B cell (primary cell): ENCODE results near the gene DENND1A. TPM values are rescaled to one million over a fixed set of nuclear protein-coding genes. Genes with fewer than 3 reads are reported as not detected.

Experiments
- ATAC-seq: fragments of 200-7000 bp; cut with Tn5 transposase; one replicate; pipeline ENCODE4 v1.10.0; 2021; ENCODE audit warnings: low read depth, mild to moderate bottlenecking, moderate number of reproducible peaks, moderate library complexity
- CTCF ChIA-PET: fragments of 350-600 bp; sonication (Branson Sonifier 250); formaldehyde crosslinking; loops from one replicate; lab custom pipeline; 2021; ENCODE audit warnings: antibody characterized with exemption, inconsistent platforms; lab: Charles Lee
- POLR2A ChIA-PET: fragments of 350-600 bp; sonication (Branson Sonifier 250); formaldehyde crosslinking; loops from one replicate; lab custom pipeline; 2021; ENCODE audit warnings: antibody characterized with exemption; lab: Charles Lee
- DNase-seq: peaks from one replicate; pipeline ENCODE4 v3.0.0; 2013
- H2AFZ ChIP-seq: 2 replicates; pipeline ENCODE4 v1.6.1; 2012; ENCODE audit warnings: mild to moderate bottlenecking, low read depth, low read length; ENCODE audit not compliant: insufficient read depth, poor library complexity, severe bottlenecking
- H3K27ac ChIP-seq, 2 donors: 1 replicate in 1 of 2; 2 replicates in 1 of 2; pipeline ENCODE4 v1.5.1; 2012 to 2013; ENCODE audit warnings: low read length in 2 of 2, mild to moderate bottlenecking in 2 of 2, moderate library complexity in 1 of 2
- H3K27me3 ChIP-seq, 4 experiments: fragments of 200-600 bp in 1 of 4; sonication (generic) in 1 of 4; replicated peaks in 1 of 4; 1 replicate in 2 of 4; 2 replicates in 2 of 4; pipeline versions ENCODE4 v1.6.1 to v1.7.0; 2013 to 2016; ENCODE audit warnings: low read length in 3 of 4, mild to moderate bottlenecking in 2 of 4, mixed read lengths in 1 of 4, moderate library complexity in 1 of 4; ENCODE audit not compliant: insufficient read depth in 4 of 4, control insufficient read depth in 3 of 4; ENCODE audit errors: control extremely low read depth in 1 of 4
- H3K36me3 ChIP-seq, 2 experiments: replicated peaks in 1 of 2; 1 replicate in 1 of 2; 2 replicates in 1 of 2; pipeline versions ENCODE4 v1.6.1 to v1.7.1; 2013; ENCODE audit warnings: low read length in 1 of 2; ENCODE audit not compliant: insufficient read depth in 2 of 2, control insufficient read depth in 1 of 2; ENCODE audit errors: control extremely low read depth in 1 of 2, extremely low read depth in 1 of 2
- H3K4me1 ChIP-seq, 2 donors: fragments of 200-600 bp in 1 of 2; sonication (generic) in 1 of 2; 1 replicate in 1 of 2; 2 replicates in 1 of 2; pipeline versions ENCODE4 v1.5.1 to v1.6.1; 2013 to 2017; ENCODE audit warnings: low read length in 2 of 2; ENCODE audit not compliant: control insufficient read depth in 2 of 2, insufficient read depth in 2 of 2
- H3K4me2 ChIP-seq: replicated peaks from 2 replicates; pipeline ENCODE3; 2012; ENCODE audit warnings: mild to moderate bottlenecking, low read depth, low read length; ENCODE audit not compliant: poor library complexity, severe bottlenecking
- H3K4me3 ChIP-seq, 5 experiments: fragments of 200-600 bp in 1 of 5; sonication (generic) in 1 of 5; 1 replicate in 3 of 5; 2 replicates in 2 of 5; pipeline versions ENCODE4 v1.5.1 to v1.7.0; 2011 to 2016; ENCODE audit warnings: low read length in 4 of 5, mild to moderate bottlenecking in 4 of 5, low read depth in 2 of 5, control low read depth in 1 of 5, moderate library complexity in 1 of 5; ENCODE audit not compliant: insufficient read depth in 1 of 5; ENCODE audit errors: control extremely low read depth in 1 of 5, extremely low read depth in 1 of 5
- H3K79me2 ChIP-seq: fragments of 200-600 bp; sonication (generic); one replicate; pipeline ENCODE4 v1.6.0; 2016; ENCODE audit warnings: low read length; ENCODE audit not compliant: control insufficient read depth, insufficient read depth
- H3K9ac ChIP-seq: fragments of 200-600 bp; sonication (generic); 2 replicates; pipeline ENCODE4 v1.6.1; 2017; ENCODE audit warnings: mild to moderate bottlenecking, low read length, moderate library complexity
- H3K9me3 ChIP-seq, 3 donors: one replicate each; pipeline versions ENCODE4 v1.6.1 to v1.7.1; 2013; ENCODE audit warnings: low read length in 2 of 3; ENCODE audit not compliant: control insufficient read depth in 2 of 3, insufficient read depth in 1 of 3; ENCODE audit errors: control extremely low read depth in 1 of 3
- H4K20me1 ChIP-seq: 2 replicates; pipeline ENCODE4 v1.6.0; 2012; ENCODE audit warnings: mild to moderate bottlenecking, low read length; ENCODE audit not compliant: insufficient read depth, control insufficient read depth, poor library complexity, severe bottlenecking
- H3K27ac Mint-ChIP-seq: one replicate; pipeline ENCODE4 v1.8.0; 2021; ENCODE audit warnings: mixed read lengths
- H3K27me3 Mint-ChIP-seq: one replicate; pipeline ENCODE4 v1.8.0; 2021; ENCODE audit warnings: mixed read lengths
- H3K4me1 Mint-ChIP-seq: one replicate; pipeline ENCODE4 v1.8.0; 2021; ENCODE audit warnings: mixed read lengths
- H3K4me3 Mint-ChIP-seq: one replicate; pipeline ENCODE4 v1.8.0; 2021; ENCODE audit warnings: mixed read lengths
- H3K9me3 Mint-ChIP-seq: one replicate; pipeline ENCODE4 v1.8.0; 2022; ENCODE audit warnings: mixed read lengths; ENCODE audit not compliant: insufficient read depth
- CTCF ChIP-seq: fragments of 200-600 bp; IDR thresholded peaks from one replicate; pipeline ENCODE4 v1.8.0; 2022; ENCODE audit warnings: antibody characterized with exemption, mild to moderate bottlenecking
- EZH2 ChIP-seq: IDR thresholded peaks from 2 replicates; pipeline ENCODE4 v1.6.1; 2012; ENCODE audit warnings: borderline replicate concordance, low read depth, mild to moderate bottlenecking, moderate library complexity, low read length; ENCODE audit not compliant: insufficient read depth, poor library complexity, severe bottlenecking
- WGBS: methylation state at CpG from one replicate; pipeline ENCODE4 v1.1.5; 2013; ENCODE audit warnings: missing lambda C conversion rate; ENCODE audit not compliant: insufficient coverage; 5-methylcytosine and 5-hydroxymethylcytosine counted together
- intact Hi-C: fragments of 100-400 bp; cut with micrococcal nuclease; formaldehyde crosslinking; loops from one replicate; pipeline ENCODE4 v1.10.0; 2022
- polyA plus RNA-seq: library from polyadenylated mRNA; depleted of rRNA; stranded (reverse); fragments of >200 nt; gene quantifications from 2 replicates; pipeline ENCODE4 v1.2.3, GENCODE V29; 2012
- total RNA-seq, 2 donors: library from RNA; stranded (reverse); fragments of 120-200 nt in 1 of 2; gene quantifications; 1 replicate in 1 of 2; 2 replicates in 1 of 2; pipeline versions ENCODE4 v1.2.3 to v1.2.4, GENCODE V29; 2013 to 2022

Gene DENND1A
- total and polyA plus RNA-seq, 2 donors (not counting 1 experiment from before 2014, with no cell fraction given), result 10.8 to 26.0 TPM

GRCh38 chr9:123922431-123922830 is 7.5 kb downstream of the DENND1A start:
- peaks cover 0 to 3% of the 10 kb centered on the region in 2 experiments for H3K36me3 ChIP-seq
- peaks cover 49% of the 10 kb centered on the region for H3K79me2 ChIP-seq
- whole genome bisulfite sequencing, result 75% methylated on average over 2 of the region's 3 CpGs
- Mint-ChIP-seq H3K27me3 (no peaks in the 10 kb centered on the region), H3K4me3 (no peak overlapping the region), H3K4me1 (peaks cover 14% of the 10 kb centered on the region), H3K9me3 (no peaks in the 10 kb centered on the region), H3K27ac (no peak overlapping the region)
- no peak overlapping the region for H3K27ac ChIP-seq
- no peak overlapping the region for H3K4me2 ChIP-seq
- no peak for TF ChIP-seq CTCF
- TF ChIP-seq EZH2, result no peak
- H2AFZ ChIP-seq, result no peak overlapping the region
- ATAC-seq (no peak), DNase-seq (no peak)
- intact Hi-C loops, result no loop called here
- H3K9me3 ChIP-seq, result peaks cover 0 to 3% (median 0%) of the 10 kb centered on the region in 3 donors
- H3K27me3 ChIP-seq, result no peaks in the 10 kb centered on the region
- ChIA-PET POLR2A (no interaction called here), CTCF (no interaction called here)
- peaks cover under 1 to 2% of the 10 kb centered on the region in 2 donors for H3K4me1 ChIP-seq
- H3K9ac ChIP-seq, result no peak overlapping the region
- peaks cover 5% of the 10 kb centered on the region for H4K20me1 ChIP-seq
- no peak overlapping the region for H3K4me3 ChIP-seq

DNA sequence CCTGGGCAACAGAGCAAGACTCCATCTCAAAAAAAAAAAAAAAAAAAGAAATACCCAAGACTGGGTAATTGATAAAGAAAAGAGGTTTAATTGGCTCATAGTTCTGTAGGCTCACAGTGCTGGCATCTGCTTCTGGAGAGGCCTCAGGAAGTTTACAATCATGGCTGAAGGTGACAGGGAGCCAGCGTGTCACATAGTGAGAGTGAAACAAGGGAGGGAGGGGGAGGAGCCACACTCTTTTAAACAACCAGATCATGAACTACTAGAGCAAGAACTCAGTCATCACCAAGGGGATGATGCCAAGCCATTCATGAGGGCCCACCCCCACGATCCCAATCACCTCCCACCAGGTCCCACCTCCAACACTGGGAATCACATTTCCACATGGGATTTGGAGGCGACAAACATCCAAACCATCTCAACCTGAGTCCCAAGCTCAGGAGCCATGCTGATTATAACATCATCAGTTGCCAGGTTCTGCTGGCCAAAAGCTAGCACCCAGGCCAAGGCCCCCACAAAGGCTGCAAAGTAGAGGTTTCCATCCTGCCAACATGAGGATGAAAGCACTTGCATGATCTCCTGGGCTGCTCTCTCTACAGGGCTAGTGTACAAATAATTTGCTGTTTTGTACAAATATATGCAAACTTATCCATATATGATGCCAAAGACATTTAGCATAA is 15.3 kb downstream of the DENND1A start:
- H3K4me2 ChIP-seq, result no peak overlapping the region
- H3K9ac ChIP-seq, result no peak overlapping the region
- Mint-ChIP-seq H3K4me3 (no peak overlapping the region), H3K27ac (no peak overlapping the region), H3K4me1 (no peaks in the 10 kb centered on the region), H3K27me3 (no peaks in the 10 kb centered on the region), H3K9me3 (peaks cover 2% of the 10 kb centered on the region)
- peaks cover 4% of the 10 kb centered on the region for H4K20me1 ChIP-seq
- no peaks in the 10 kb centered on the region for H3K27me3 ChIP-seq
- ATAC-seq (no peak), DNase-seq (no peak)
- no peak for TF ChIP-seq EZH2
- no peak for TF ChIP-seq CTCF
- H3K27ac ChIP-seq, result no peak overlapping the region
- H3K36me3 ChIP-seq, result no peaks in the 10 kb centered on the region
- intact Hi-C loops, result no loop called here
- no peak overlapping the region for H3K4me3 ChIP-seq
- WGBS, result 90% methylated on average over 2 of the region's 3 CpGs
- H3K4me1 ChIP-seq, result no peaks in the 10 kb centered on the region
- H3K9me3 ChIP-seq, result peaks cover 0 to 5% (median 3%) of the 10 kb centered on the region in 3 donors
- POLR2A ChIA-PET, result no interaction called here
- peaks cover 32% of the 10 kb centered on the region for H3K79me2 ChIP-seq
- no peak overlapping the region for H2AFZ ChIP-seq
- CTCF ChIA-PET, result no interaction called here
